ENCODE results near the gene PIP5KL1.

PIP5KL1 gene

DNA sequence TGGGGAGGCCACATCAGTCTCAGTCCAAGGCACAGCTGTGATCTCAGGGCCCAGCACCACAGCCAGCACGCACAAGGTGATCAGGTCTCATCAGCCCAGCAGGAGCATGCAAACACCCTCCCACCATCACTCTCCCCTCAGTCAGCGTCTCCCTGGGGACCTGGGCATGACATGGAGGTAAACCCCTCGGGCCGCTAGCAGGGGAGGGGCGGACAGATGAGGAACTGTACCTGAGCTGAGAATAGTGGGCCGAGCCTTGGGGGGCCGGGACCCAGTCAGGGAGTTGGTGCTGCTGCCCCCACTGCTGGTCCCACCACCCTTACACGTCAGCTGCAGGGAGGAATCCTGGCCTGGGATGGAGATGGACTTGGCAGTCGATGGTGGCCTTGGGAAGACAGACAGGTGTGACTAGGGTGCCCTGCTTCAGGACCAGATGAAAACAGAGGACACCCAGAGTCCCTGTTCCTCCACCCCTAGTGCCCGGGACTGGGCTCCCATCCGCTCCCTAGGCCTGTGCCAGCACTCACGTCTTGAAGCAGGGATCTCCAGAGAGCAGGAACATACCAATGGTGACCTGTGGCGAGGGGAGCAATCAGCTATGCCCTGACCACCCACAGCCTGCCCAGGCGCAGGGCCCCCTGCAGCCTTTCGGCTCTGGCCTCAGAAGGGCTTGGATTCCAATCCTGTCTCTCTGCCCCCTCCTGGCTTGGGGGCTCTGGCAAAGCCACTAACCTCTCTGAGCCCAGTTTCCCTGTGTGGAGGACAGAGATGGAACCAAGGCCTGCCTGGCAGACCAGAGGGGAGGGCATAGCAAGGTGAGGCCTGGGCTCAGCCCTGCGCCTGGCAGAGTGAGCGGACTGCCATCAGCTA is 17.5 kb upstream of the PIP5KL1 start:
- DNase-seq (ENCODE audit: low read depth): no peak

DNA sequence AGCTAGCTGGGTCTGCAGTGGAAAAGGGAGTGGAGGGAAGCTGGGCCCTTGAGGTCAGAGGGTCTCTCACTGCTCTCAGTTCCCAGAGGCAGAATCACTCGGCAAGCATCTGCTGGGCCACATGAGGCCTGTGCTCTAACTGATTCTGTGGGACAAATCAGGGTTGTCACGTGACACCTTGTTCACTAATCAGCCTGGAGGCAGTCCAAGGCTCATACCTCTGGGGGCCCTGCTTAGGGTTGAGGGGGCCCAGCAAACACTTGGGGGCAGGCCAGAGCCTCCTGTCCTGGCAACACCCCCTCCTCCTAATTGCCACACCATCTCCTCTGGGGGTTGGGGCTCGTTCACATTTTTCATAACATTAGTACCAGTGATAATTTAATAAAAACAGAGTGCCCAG is 16.2 kb upstream of the PIP5KL1 start:
- DNase-seq (ENCODE audit: low read depth): no peak

- no peak for DNase-seq (ENCODE audit: low read depth)
These were observed 15.4 kb upstream of the PIP5KL1 start for GRCh38 chr9:127945942-127946341.

DNA sequence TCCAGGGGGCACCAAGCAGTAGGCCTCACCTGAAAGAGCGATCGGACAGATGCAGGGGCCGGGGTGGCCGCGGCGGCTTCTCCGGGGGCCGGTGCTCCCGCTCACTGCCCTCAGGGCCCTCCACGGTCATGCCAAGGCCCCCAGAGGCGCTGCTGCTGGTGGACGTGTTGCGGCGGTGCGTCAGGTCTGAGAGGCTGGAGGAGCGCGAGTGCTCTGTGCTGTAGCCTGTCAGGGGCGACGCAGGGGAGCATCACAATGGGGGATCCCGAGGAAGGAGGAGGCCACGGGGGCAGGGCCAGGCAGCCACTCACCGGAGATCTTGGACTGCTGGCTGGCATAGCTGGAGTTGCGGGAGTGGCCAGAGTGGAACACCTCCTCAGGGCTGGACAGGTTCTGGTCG is 14.8 kb upstream of the PIP5KL1 start:
- no peak for DNase-seq (ENCODE audit: low read depth)

DNA sequence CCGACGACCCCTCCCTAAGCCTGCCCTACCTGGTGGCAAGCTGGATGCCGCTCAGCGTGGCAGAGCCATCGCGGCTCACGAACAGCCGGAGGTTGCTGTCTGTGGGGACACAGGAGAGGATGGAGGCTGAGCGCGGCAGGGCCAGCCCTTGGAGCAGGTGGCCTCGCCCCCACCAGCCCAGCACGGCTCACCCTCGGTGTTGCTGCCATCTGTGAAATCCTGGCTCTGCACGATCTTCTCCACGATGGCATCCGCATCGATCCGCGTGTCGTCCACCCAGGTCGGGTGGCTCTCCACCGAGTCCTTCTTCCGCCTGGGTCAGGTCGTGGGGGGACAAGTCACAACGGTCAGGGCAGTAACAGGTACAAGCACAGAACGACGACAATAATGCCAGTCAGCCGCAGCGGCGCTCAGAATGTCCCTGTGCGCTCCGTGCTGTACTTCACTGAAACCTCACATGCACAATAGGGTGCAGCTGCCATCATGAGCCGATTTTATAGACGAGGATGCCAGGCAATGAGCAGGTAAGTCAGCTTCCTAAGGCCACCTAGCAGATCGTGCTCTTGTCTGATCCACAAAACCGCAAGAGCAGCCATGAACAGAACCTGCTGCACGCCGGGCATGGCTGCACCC is 14.1 kb upstream of the PIP5KL1 start:
- DNase-seq (ENCODE audit: low read depth): no peak

DNA sequence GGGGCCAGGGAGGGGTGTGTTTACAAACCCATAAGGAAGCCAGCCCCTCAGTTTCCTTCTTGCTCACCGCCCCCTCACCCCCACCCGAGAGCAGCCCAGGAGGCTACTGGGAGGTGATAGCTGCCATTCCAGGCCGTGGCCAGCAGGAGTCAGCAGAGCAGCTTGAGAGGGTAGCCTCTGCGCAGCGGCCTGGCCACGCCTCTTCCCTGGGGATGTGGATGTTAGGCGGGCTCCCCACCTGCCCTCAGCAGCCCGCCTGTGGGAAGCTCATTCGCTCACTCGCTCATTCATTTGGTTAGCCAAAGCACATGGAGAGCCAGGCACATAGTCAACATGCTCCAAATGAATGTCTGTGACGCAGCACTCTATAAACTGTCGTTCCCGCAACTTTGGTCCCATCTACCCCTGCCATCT is 13.2 kb upstream of the PIP5KL1 start:
- DNase-seq (ENCODE audit: low read depth): no peak

DNA sequence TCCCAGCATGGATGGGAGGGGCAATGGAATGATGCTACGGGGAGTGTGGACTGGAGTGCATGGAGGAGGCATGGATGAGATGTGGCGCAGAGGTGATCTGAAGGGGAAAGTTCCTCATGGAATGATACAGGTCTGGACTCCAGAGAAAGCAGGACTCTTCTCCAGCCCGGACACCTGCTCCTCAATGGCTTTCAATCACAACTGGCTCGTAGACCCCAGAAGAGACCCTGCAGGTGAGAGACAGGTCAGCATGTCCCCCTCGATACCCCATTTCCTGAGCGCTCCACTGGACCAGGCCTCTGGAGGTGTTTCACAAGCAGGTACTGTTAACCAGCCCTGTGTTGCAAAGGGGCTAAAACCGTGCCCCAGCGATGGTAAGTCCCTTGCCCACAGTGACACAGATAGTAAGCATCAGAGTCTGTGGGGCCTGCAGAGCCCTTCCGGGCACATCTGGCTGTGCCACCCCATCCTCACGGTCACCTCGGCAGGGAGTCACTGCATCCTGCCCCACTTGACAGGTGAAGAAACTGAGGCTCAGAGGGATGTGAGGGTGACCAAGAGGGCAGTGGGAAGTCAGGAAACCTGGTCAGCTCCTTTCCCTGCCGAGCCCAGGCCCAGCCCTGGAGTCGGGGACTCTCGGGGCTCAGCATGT is 12.6 kb upstream of the PIP5KL1 start:
- no peak for DNase-seq (ENCODE audit: low read depth)

- DNase-seq (ENCODE audit: low read depth): no peak
These were observed 11.8 kb upstream of the PIP5KL1 start for GRCh38 chr9:127942216-127943010.

DNA sequence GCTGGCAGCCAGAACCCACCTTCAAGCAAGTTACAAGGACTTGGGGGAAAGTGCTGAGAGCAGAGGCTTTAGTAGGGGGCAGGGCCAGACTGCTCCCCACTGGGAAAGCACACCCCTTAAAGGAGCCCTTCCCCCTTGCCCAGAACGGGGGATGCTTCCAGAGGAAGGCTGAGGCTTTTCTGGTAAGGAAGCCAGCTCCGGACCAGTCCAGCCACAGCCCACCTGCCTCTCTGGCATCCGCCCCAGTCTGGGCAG is 11.3 kb upstream of the PIP5KL1 start:
- DNase-seq (ENCODE audit: low read depth): no peak

- no peak for DNase-seq (ENCODE audit: low read depth)
These were observed 10.7 kb upstream of the PIP5KL1 start for GRCh38 chr9:127941062-127941960.

DNA sequence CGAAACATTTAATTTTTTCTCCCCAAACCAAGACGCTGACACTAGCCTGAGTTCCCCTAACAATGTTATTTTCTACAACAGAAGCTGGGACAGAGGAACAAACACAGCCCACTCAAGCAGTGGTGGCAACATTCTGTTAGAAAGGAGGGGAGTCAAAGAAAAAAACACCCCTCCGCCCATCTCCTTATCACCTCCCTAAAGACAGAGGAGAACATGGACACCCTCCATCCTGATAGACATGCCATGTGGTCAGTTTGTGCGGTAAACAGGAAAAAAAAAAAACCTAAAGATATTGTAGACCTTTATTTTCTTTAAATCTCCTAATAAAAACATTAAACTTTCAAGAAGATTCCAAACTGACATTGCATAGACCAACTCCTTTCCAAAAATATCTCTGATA is 10.0 kb upstream of the PIP5KL1 start:
- no peak for DNase-seq (ENCODE audit: low read depth)

DNA sequence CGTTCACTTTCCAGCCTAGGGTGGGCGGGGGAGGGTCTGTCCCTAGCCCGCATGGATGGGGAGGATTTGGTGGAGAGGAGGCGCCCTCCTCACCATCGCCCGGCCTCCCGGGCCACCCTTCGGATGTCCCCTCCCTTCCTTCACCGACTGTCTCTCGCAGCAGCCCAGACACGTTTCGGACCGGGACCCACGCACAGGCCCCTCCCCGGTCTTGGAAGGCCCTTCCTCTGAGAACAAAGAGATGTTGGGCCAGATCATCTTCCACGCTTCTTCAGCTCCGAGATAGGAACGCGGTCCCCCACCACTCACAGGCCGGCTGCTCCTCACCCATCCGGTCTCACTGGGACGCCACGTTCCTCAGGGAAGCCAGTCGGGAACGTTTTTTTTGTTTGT is 7.7 kb upstream of the PIP5KL1 start:
- no peak for DNase-seq (ENCODE audit: low read depth)

DNA sequence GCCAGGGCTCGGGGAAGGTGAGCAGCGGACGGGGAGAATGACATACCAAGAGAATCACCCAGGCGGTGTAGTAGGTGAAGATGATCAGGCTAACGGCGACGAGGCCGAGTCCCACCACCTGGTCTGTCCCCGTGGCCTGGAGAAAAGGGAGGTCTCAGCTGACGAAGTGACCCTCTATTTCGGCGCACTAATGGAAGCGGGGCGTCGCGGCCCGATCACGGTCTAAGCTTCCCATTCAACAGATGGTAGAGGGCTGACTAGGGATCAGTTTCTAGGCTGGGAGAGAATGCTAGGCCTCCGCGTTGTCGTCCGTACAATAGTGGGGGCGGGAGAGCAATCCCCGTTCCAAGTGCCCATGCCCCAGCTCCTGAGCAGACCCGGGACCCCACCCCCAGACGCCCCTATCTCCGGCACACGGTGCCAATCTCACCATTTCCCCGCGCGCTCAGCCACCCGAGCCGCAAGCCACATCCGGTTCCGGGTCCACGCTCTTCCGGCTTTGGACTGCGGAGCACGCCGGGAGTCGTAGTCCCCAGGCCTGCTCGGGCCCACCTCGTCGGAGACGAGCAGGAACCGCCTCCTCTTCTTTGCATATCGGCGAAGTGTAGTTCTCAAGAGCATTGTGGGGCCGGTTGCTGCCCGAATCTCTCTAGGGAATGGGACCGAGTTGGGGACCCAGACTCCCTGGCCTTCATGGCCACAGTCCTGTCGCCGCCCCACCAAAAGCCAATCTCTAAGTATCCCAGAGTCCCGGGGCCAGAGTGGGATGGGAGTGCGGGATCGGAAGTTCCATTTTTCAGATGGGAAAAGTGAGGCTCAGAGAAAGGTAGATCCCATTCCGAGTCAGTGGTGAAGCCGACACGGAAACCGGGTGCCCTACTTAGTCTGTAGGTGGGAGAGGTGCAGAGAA is 7.1 kb upstream of the PIP5KL1 start, which contains the start of gene DPM2:
Gene DPM2 (minus strand): TSS at position 467 of the 910 bp plus-strand sequence. CDS start 34 bp downstream, at position 433.
- DNase-seq (ENCODE audit: low read depth): no peak

DNA sequence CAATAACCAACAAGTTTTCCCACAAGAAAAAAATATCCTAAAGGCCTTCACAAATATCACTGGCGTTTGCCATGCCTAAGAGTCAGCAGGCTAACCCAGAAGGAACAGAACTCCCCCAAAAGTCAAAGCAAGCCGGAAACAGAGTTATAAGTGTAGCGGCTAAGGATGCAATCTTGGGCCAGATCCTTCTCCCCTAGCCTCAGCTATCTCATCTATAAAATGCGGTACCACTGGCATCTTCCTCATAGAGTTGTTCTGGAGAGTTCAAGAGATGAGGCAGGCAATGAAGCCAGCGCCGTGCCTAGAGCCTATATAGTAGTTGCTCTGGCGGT is 6.4 kb upstream of the PIP5KL1 start:
- DNase-seq (ENCODE audit: low read depth): no peak

GRCh38 chr9:127936347-127936852 is 5.8 kb upstream of the PIP5KL1 start:
- no peak for DNase-seq (ENCODE audit: low read depth)

GRCh38 chr9:127935765-127936221 is 5.2 kb upstream of the PIP5KL1 start:
- DNase-seq (ENCODE audit: low read depth): no peak

- no peak for DNase-seq (ENCODE audit: low read depth)
These were observed 4.4 kb upstream of the PIP5KL1 start for GRCh38 chr9:127934986-127935385.

- no peak for DNase-seq (ENCODE audit: low read depth)
These were observed 3.7 kb upstream of the PIP5KL1 start for GRCh38 chr9:127934248-127934647.

DNA sequence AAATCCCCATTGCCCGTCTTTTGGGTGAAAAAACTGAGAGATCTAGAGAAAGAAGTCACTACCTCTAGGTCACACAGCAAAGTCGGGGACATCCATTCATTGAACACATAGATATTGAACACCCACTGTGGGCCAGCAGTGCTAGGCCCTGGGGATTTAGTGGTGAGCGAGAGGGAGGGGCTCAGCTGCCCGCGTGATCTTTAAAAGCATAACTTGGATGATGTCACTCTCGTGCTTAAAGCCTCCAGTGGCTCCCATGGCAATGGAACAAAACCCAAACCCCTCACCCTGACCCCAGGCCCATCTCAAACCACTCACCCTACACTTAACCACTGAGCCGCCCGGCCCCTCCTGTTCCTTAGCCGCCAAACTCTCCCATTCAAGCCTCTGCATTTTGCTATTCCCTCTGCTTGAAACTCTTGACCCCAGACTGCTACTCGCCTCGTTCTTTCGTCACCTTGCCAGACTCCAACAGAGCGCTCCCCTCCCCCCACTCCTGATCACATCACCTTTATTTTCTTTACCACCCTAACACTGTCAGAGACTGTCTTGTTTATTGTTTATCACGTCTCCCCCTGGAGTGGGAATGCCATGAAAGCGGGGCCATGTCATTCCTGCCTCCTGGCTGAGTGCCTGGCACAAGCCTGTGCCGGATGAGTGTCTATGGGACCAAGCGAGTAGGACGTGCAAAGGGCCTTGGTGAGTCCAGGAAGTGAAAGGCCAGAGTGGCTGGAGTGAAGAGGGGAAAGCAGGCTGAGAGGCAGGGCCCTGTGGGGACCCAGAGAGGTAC is 710 bp upstream of the PIP5KL1 start:
- no peak for DNase-seq (ENCODE audit: low read depth)
